Caco-2 (cell line): ENCODE results near the gene POLR1A. TPM values are rescaled to one million over a fixed set of nuclear protein-coding genes. Genes with fewer than 3 reads are reported as not detected.

Experiments
- BruUV-seq: library from RNA; stranded (reverse); fragments of 400-500 nt; replicated peaks from 2 replicates; lab custom pipeline; 2021; lab: Mats Ljungman, UMichigan
- CTCF ChIA-PET: fragments of 300-600 bp; sonication (Branson Sonifier 250); formaldehyde crosslinking; loops from one replicate; lab custom pipeline; 2022; ENCODE audit warnings: antibody characterized with exemption; lab: Charles Lee
- POLR2A ChIA-PET: fragments of 300-600 bp; sonication (Branson Sonifier 250); formaldehyde crosslinking; loops from one replicate; lab custom pipeline; 2022; ENCODE audit warnings: antibody characterized with exemption; lab: Charles Lee
- DNase-seq, 2 experiments: peaks; one replicate each; pipeline versions ENCODE4 v3.0.0 to v3.0.0-alpha.2; 2020 to 2022
- H3K27me3 ChIP-seq: replicated peaks from 2 replicates; pipeline ENCODE4 v1.6.0; 2011; ENCODE audit warnings: low read length; ENCODE audit not compliant: control insufficient read depth, insufficient read depth
- H3K36me3 ChIP-seq: 2 replicates; pipeline ENCODE4 v1.5.1; 2011; ENCODE audit warnings: low read length; ENCODE audit not compliant: control insufficient read depth, insufficient read depth
- H3K4me1 ChIP-seq: fragments of 250-450 bp; sonication (Bioruptor Pico); 2 replicates; pipeline ENCODE4 v1.5.1; 2020; ENCODE audit warnings: mild to moderate bottlenecking
- H3K4me3 ChIP-seq: 2 replicates; pipeline ENCODE4 v1.5.1; 2011; ENCODE audit warnings: low read depth, mild to moderate bottlenecking, control low read depth, low read length
- H3K9me3 ChIP-seq: fragments of 250-450 bp; sonication (Bioruptor Pico); 2 replicates; pipeline ENCODE4 v1.5.1; 2020; ENCODE audit warnings: mild to moderate bottlenecking, moderate library complexity
- H3K27ac Mint-ChIP-seq: one replicate; pipeline ENCODE4 v1.8.0; 2022; ENCODE audit warnings: mixed read lengths; ENCODE audit not compliant: unreplicated experiment
- H3K27me3 Mint-ChIP-seq: one replicate; pipeline ENCODE4 v1.8.0; 2022; ENCODE audit warnings: mixed read lengths; ENCODE audit not compliant: insufficient read depth, unreplicated experiment
- H3K36me3 Mint-ChIP-seq: one replicate; pipeline ENCODE4 v1.8.0; 2022; ENCODE audit warnings: mild to moderate bottlenecking, mixed read lengths; ENCODE audit not compliant: insufficient read depth, unreplicated experiment
- H3K4me1 Mint-ChIP-seq: one replicate; pipeline ENCODE4 v1.8.0; 2022; ENCODE audit warnings: low read depth, mixed read lengths; ENCODE audit not compliant: unreplicated experiment
- H3K4me3 Mint-ChIP-seq: one replicate; pipeline ENCODE4 v1.8.0; 2022; ENCODE audit warnings: mild to moderate bottlenecking, moderate library complexity, mixed read lengths; ENCODE audit not compliant: unreplicated experiment
- H3K9me3 Mint-ChIP-seq: one replicate; pipeline ENCODE4 v1.8.0; 2022; ENCODE audit warnings: mixed read lengths; ENCODE audit not compliant: unreplicated experiment
- CTCF ChIP-seq, 2 experiments: fragments of 200-600 bp in 1 of 2; IDR thresholded peaks; 1 replicate in 1 of 2; 2 replicates in 1 of 2; pipeline versions ENCODE4 v1.5.1 to v1.8.0; 2011 to 2022; ENCODE audit warnings: antibody characterized with exemption in 1 of 2, control low read depth in 1 of 2, inconsistent platforms in 1 of 2, low read depth in 1 of 2, low read length in 1 of 2, mild to moderate bottlenecking in 1 of 2, moderate library complexity in 1 of 2; ENCODE audit not compliant: insufficient read depth in 1 of 2, severe bottlenecking in 1 of 2, unreplicated experiment in 1 of 2
- intact Hi-C: fragments of 100-400 bp; cut with micrococcal nuclease; formaldehyde crosslinking; loops from one replicate; pipeline ENCODE4 v1.10.0; 2022; ENCODE audit not compliant: unreplicated experiment
- total RNA-seq: library from RNA; stranded (reverse); gene quantifications from 2 replicates; pipeline ENCODE4 v1.2.3, GENCODE V29; 2022

POLR1A gene
- total RNA-seq, 1 experiment from 2014 or later = 73.8 TPM

DNA sequence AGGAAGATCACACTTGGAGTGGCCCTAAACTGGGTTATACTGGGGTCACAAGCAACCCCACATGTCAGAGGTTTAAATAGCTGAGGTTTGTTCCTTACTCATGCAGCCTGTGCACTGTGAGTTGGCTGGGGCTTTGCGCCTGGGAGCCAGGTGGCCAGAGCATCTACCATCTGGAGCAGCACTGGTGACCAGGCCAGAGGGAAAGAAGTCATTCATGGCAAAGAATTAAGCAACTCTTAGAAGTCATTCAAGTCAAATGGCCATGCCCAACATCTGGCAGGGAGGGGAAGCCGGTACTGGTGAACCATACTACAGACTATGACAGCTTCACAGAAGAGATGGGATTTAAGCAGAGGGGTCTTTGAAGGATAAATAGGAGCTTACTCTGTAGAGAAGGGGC lies 90.7 kb downstream of the POLR1A start:
- no peaks in the 10 kb centered on the region for H3K27me3 Mint-ChIP-seq
- no peak overlapping the region for H3K4me3 Mint-ChIP-seq
- no peaks in the 10 kb centered on the region for H3K4me1 Mint-ChIP-seq
- POLR2A ChIA-PET = no interaction called here
- Histone ChIP-seq H3K27me3 (no peaks in the 10 kb centered on the region), H3K4me1 (no peaks in the 10 kb centered on the region), H3K4me3 (no peak overlapping the region), H3K36me3 (no peaks in the 10 kb centered on the region), H3K9me3 (peaks cover 8% of the 10 kb centered on the region; the same call in 1 of the 2 replicates)
- no TSS peak for BruUV-seq
- intact Hi-C loops = no loop called here
- CTCF ChIA-PET = no interaction called here
- peaks cover 20% of the 10 kb centered on the region for H3K9me3 Mint-ChIP-seq
- no peak for TF ChIP-seq CTCF (IDR thresholded peaks at IDR 0.05; ENCODE audit: insufficient read depth in 1 of 2, low read depth in 1 of 2, low read length in 1 of 2, severe bottlenecking in 1 of 2, unreplicated experiment in 1 of 2)
- H3K27ac Mint-ChIP-seq = no peak overlapping the region
- peaks cover 16% of the 10 kb centered on the region for H3K36me3 Mint-ChIP-seq
- peak in 1 of 2 experiments; percentile 13 for DNase-seq

- intact Hi-C loops = no loop called here
- Mint-ChIP-seq H3K4me1 (no peaks in the 10 kb centered on the region), H3K27me3 (no peaks in the 10 kb centered on the region), H3K36me3 (peaks cover 16% of the 10 kb centered on the region), H3K9me3 (peaks cover 20% of the 10 kb centered on the region), H3K4me3 (no peak overlapping the region), H3K27ac (no peak overlapping the region)
- BruUV-seq = no TSS peak
- Histone ChIP-seq H3K9me3 (peaks cover 8% of the 10 kb centered on the region; the same call in 1 of the 2 replicates), H3K4me3 (no peak overlapping the region), H3K36me3 (no peaks in the 10 kb centered on the region), H3K27me3 (no peaks in the 10 kb centered on the region), H3K4me1 (no peaks in the 10 kb centered on the region)
- no peak for TF ChIP-seq CTCF (IDR thresholded peaks at IDR 0.05; ENCODE audit: insufficient read depth in 1 of 2, low read depth in 1 of 2, low read length in 1 of 2, severe bottlenecking in 1 of 2, unreplicated experiment in 1 of 2)
- POLR2A ChIA-PET = no interaction called here
- DNase-seq = no peak
- CTCF ChIA-PET = interaction anchor here (1.1 kb wide), 1 partner anchor 187 kb away, joined by 4 read pairs; no protein-coding TSS in a partner anchor
Observed at GRCh38 chr2:86014493-86014892, 91.2 kb downstream of the POLR1A start.

GRCh38 chr2:86012007-86012712 lies 93.5 kb downstream of the POLR1A start:
- Histone ChIP-seq H3K4me3 (no peak overlapping the region), H3K27me3 (no peaks in the 10 kb centered on the region), H3K36me3 (no peaks in the 10 kb centered on the region), H3K4me1 (no peaks in the 10 kb centered on the region), H3K9me3 (peaks cover 11% of the 10 kb centered on the region; the same call in 1 of the 2 replicates)
- TF ChIP-seq CTCF (IDR thresholded peaks at IDR 0.05; ENCODE audit: insufficient read depth in 1 of 2, low read depth in 1 of 2, low read length in 1 of 2, severe bottlenecking in 1 of 2, unreplicated experiment in 1 of 2) = no peak
- peak in 1 of 2 experiments; percentile 35 for DNase-seq
- peaks cover 31% of the 10 kb centered on the region for H3K9me3 Mint-ChIP-seq
- H3K27ac Mint-ChIP-seq = no peak overlapping the region
- no peak overlapping the region for H3K4me3 Mint-ChIP-seq
- BruUV-seq = no TSS peak
- H3K4me1 Mint-ChIP-seq = no peaks in the 10 kb centered on the region
- peaks cover 2% of the 10 kb centered on the region for H3K36me3 Mint-ChIP-seq
- POLR2A ChIA-PET = no interaction called here
- intact Hi-C loops = no loop called here
- peaks cover 3% of the 10 kb centered on the region for H3K27me3 Mint-ChIP-seq
- CTCF ChIA-PET = no interaction called here
